HG03575 (cell line): ENCODE results near the gene CYBA.

Experiments
- ATAC-seq: cut with Tn5 transposase; IDR thresholded peaks from one replicate; pipeline ENCODE4 v1.9.1; 2021; ENCODE audit not compliant: unreplicated experiment, insufficient number of reproducible peaks, low FRiP score; ENCODE audit errors: extremely low read depth

CYBA gene

DNA sequence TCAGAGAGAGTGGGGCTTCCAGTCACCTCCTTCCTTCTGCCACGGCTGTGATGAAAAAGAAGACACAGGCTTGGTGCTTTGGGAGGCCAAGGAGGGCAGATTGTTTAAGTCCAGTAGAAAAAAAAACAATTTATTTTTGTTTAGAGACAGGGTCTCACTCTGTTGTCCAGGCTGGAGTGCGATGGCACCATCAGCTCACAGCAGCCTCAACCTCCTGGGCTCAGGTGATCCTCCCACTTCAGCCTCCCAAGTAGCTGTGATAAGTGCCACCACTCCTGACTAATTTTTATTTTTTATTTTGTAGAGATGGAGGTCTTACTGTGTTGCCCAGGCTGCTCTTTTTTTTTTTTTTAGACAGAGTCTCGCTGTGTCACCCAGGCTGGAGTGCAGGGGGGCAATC is 14.7 kb upstream of the CYBA start:
- no peak for ATAC-seq

DNA sequence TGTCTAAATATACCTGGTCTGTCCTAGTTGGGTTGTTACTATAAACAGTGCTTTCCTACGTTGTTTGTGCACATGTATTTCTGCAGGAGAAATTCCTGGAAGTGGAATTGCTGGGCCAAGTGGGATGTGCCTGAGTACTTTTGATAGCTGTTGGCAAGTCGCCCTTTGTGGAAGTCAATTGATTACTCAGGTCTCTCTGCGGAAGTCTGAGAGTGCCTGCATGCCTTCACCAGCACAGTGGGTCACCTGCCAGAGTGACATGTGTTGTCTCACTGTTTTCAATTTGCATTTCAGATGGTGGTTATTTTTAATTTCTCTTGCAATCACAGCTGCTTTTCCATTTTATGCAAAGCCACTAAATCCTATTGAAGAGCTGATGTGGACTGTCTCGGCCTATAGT is 14.3 kb upstream of the CYBA start:
- ATAC-seq: no peak

DNA sequence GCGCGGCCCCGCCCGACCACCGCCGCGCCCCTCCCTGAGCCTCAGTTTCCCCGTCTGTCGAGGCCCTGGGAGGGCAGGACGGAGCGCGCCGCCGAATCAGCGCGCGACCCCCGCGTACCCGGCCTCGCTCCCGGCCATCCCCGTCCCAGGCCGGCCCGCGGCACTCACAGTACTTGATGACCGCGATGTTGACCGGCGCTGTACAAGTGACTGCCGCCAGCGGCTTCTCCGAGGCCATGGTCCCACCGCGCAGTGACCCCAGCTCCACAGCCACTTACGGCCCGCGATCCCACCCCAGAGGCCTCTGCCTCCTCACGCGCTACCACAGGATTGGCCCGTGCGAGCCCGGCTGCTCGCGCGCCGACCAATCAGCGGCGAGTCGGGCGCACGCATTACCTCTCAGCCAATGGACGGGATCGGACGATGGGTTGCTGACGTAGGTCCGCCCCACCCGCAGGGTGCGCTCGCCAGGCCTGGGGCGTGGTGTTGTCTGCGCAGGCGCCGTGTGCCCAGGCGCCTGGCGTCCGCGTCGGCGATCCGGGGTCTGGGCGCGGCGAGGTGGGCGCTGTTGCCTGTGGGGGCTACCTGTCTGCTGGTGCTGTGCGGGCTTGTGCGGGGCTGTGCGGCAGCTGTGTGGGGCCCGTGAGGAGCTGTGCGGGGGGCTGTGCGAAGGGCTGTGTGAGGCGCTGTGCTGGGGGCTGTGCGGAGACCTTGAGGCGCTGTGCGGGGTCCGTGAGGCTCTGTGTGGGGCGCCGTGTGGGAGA is 12.2 kb upstream of the CYBA start, which contains the start of gene MVD:
MVD (minus strand) TSS at position 249 of the 764 bp plus-strand sequence; CDS start at position 238, 11 bp downstream.
- peak; percentile 60 for ATAC-seq

DNA sequence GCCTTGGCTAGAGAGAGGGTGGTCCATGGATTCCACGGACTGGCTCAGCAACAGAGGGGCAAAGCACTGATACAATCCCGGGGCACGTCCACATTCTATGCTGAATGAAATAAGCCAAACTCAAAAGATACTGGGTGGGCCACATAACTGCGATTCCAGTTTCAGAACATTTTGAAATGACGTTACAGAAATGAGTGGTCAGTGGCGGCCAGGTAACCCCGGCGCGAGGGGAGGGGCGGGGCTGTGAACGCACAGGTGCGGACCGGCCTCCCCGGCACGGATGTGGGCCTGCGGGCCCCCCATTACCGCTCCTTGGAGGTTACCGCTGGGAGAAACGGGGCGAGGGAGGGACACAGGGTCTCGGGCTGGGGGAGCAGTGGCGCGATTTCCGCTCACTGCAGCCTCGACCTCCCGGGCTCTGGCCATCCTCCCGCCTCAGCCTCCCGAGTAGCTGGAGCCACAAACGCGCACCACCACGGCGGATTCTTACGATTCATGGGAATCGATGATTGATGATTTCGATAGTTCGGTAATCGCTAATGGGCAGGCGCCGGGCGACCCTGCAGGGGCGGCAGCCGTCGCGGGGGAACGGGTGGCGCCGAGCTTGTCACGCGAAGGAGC is 11.5 kb upstream of the CYBA start:
- ATAC-seq: peak; percentile 12

DNA sequence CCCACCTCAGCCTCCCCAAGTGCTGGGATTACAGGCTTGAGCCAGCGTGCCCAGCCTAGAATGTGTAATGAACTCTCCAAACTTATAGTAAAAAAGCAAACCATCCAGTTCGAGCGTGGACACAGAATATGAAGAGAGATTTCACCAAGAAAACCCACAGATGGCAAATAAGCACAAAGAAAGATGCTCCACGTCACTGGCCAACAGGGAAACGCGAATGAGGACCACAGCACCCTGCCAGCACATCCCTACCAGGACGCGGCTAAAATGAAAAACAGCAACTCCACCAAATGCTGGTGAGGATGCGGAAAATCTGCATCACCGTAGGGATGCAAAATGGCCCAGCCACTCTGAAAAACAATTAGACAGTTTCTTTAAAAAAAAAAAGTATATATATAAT is 10.6 kb upstream of the CYBA start:
- no peak for ATAC-seq

DNA sequence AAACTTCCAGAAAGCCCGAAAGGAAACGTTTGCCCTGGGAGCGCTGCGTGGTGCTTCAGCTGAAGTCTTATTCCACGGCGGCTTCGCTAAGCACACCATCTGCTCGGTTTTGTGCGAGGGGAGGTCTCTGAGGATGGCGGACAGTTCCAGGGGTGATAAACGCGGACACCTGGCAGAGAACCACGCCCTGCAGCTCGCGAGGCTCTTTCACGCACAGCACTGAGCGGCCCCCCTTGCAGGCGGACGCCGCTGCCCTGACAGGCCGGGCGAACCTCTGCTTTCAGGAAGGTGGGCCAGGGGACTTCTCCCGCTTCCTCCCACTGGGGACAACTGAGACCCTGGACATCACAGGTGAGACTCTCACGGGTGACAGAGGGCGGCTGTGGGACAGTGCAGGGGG is 8.3 kb upstream of the CYBA start:
- no peak for ATAC-seq

DNA sequence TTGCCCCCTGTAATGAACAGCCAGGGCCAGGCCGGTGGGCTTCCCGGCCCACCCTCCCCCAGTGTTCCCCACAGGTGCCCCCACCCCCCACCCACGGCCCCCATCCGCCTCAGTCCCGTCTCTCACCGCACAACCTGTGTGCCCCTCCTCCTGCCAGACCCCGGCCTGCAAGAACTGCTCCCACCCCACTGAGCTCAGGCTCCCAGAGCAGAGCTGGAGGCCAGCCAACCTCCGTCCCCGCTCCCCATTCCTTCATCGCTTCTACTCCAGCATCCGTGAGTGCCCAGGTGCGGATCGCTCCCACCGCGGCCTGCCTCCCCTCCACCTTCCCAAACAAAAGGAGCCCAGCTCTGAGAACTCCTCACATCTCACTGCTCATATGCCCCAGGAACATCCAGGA is 7.9 kb upstream of the CYBA start:
- no peak for ATAC-seq

DNA sequence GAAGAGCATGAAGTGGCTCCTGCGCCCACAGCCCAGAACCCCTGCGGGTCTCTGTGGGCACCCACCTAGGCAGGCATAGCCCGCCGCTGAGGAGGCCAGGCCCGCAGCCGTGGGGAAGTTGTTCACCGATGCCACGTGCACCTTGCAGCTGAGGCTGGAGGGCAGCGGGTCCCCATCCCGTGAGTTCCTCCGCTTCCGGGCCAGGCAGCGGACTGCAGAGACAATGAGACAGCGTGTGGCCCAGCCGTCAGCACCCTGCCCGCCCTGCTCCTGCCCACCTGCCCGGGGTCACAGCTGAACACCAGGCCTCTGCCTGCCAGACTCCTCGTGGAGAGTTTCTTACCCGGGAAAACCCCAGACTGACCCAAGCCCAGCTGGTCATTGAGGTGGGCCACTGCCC is 6.5 kb upstream of the CYBA start:
- no peak for ATAC-seq

DNA sequence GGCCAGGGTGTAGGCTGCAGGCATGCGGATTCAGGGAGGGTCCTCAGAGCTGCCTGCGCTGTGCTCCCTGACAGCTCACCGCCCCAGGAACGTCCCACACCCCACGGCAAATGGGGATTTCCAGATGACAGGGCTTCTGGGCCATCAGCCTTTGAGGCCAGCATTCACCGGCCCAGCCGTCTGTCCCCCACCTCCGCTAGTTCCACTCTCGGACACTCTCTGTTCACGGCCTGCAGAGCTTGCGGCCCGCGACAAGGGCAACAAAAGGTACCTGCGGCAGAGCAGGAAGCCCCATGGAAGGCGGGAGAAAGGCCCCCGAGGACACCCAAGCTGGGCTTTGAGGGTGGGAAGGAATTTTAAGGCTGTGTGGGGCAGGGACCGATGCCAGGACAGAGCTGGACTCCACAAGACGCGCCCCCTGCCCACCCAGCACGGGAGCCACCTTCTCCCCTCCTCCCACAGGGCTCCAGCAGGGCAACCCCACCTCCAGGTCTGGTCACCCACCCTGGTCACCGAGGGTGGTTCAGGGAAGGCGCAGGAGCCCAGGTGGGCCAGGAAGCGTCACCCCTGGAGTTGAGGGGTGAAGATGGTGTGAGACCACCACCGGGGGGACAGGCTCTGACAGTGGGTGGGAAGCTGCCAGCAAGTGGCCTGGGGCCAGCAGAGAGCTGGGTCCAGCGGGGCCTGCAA is 5.6 kb upstream of the CYBA start:
- ATAC-seq: no peak

DNA sequence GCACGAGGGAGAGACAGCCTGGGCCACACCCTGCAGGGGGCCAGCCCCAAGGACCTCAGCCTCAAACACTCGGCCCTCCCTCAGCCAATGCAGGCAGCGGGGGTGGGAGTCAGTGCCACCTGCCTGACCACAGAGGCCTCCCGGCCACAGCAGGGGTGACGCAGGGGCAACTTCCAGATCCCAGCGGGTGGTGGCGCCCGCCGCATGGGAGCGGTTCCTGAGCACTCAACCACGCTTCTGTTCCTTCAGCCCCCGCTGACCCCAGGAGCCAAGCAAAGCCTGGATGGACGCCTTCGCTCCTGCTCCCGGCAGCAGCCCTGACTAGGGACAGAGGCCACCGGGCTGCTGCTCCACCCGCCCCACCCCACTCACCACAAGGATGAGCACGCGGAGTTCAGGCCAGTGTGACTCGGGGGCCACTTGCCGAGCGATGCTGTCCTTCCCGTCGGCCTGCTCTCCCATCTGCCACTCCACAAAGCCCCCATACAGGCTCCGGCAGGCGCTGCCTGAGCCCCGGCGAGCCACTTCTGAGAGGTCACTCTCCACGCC is 5.0 kb upstream of the CYBA start:
- no peak for ATAC-seq

DNA sequence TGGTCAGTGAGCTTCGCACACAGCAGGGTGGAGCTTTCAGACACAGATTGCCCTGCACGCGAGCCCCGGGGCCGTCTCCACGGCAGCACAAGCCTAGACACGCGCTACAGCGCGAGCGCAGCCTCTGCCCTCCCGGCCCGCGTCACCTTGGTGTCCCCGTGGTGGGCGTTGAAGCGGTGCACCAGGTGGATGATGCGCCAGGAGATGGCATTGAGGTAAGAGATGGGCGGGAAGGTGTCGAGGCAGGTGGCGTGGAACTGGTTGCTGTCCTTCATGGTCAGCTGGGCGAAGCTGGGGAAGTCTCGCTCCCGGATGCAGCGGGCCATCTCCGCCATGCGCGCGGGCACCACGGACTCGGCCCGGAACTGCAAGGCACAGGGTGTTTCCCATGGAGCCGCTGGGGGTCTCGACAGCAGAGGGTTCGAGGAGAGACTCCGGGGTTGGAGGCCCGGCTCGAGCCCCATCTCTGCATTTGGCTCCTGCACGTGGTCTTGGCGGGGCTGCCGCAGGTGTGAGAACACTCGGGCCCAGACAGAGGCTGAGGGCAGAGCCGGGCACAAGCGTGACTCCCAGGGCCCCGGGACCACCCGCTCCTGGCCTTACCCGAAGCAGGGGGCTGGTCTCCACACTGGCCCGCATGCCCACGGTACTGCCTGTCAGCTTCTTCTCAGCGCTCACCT is 4.3 kb upstream of the CYBA start:
- ATAC-seq: no peak

DNA sequence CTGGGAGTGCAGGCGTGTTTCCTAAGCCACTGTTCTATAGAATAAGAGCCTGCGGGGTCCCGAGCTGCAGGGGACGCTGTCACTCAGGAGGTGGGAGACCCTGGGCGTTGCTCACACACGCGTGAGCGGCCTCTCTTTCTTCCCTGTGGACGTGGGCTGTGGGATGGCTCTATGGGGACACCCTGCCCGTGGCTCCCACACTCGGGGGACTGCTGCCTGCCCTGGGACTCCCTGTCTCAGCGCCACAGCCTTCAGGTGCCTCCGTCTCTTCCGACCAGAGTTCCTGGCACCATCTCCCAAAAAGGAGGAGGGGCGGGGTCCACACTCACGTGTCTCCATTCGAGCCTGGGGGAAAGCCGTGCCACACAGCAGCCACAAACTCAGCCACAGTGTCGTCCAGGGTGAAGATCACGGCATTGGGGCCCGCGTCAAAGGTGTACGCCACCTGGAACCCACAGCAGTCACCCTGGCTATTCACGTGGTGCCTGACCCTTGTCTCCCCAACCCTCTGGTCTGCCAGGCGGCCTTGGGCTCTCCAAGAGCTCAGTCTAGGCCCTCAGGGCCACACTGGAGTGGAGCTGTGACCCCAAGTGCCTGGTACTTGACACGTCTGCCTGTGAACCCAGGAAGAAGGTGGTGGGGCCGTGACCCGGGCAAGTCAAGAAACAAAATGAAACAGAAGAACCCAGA is 3.7 kb upstream of the CYBA start:
- no peak for ATAC-seq

DNA sequence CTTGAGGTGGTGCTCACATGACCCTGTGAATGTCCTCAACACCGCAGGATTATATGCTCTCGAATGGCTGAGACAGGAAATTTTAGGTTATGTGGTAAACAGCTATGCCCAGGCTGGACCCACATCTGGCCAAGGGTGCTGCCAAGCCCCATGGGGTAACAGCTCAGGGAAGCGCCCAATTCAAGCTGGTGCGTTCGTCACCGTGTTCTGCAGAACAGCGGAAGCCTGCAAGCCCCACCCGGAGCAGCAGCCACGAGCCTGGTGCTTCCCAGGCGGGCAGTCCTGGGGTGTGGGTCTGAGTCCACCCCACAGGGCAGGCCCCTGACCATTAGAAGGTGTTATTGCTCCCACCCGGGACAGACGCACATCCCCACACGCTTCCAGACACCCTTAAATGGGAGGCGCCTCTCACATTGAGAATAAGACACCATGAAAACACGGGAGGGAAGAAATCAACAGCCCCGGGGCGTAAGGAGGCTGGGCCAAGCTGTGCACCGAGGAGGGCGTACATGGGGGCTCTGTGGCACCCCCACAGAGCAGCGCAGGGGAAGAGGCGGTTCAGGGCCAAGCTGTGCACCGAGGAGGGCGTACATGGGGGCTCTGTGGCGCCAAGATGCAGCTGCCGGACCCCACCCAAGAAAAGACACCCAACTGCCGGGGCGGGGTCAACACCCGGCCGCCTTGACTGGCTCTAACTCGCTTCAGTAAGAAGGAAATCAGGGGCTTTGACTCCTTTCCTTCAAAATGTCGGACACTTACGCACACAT is 2.9 kb upstream of the CYBA start:
- no peak for ATAC-seq

DNA sequence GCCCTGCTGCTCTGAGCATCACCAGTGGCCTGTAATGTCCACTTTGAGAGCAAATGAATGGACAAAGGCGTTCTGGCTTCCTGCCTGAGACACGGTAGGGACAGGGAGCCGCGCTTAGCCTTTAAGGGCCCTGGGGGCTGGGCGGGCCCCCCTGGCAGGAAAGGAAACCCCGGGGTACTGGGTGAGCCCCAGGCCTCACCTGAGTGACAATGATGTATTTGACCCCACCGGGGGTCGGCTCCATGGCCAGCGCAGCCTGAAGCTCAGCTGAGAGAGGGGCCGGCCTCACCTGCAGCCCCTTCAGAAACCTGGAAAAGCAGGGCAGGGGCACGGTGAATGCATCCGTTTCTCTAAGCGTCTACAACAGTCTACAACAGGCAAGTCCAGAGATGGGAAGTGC is 2.2 kb upstream of the CYBA start:
- no peak for ATAC-seq

DNA sequence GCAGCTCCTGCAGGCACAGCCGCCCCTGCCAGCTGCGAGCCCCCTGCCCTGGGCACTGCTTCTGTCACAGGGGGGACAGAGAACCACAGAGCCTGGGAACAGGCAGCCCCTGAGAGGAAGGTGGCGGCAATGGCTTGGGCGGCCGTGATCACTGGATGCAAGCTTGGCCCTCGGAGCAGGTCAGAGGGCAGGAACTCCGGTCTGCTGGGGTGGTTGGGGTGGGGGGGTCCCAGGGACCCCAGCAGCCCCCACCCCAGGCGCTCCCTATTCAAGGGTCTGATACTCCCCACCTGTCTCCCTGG is 1.9 kb upstream of the CYBA start:
- ATAC-seq: no peak

DNA sequence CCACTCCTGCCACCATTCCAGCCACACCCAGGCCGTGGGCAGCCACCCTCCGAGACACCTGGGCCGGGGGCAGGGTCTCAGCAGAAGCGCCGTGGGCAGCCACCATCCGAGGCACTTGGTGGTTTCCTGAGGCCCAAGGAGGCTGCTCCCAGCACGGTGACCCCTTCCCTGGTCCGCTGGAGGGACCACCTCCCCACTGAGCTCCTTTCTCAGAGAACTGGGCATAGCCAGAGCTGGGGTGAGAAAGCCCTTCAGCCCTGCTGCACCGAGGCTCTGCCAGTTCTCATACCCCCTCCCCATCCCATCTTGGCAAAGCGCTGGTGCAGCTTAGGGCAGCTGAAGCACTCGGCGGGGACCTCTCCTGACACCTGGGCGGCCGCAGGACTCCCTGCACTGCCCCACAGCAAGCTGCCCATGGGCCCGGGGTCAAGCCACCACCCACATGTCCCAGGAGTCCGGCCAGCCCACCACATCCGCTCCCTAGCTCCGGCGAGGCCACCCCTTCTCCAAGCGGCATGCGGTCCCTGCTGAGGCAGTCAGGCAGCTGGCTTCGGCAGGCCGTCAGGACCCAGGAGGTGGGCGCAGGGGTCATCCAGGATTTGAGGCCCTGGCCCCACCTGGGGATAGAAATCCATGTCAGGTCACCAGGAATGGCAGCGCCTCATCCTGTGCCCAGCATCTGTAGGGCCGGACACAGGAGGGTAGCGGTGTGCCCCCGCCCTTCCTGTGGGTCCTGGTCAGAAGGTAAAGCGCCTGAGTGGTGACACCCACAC is 1.3 kb upstream of the CYBA start:
- ATAC-seq: no peak

DNA sequence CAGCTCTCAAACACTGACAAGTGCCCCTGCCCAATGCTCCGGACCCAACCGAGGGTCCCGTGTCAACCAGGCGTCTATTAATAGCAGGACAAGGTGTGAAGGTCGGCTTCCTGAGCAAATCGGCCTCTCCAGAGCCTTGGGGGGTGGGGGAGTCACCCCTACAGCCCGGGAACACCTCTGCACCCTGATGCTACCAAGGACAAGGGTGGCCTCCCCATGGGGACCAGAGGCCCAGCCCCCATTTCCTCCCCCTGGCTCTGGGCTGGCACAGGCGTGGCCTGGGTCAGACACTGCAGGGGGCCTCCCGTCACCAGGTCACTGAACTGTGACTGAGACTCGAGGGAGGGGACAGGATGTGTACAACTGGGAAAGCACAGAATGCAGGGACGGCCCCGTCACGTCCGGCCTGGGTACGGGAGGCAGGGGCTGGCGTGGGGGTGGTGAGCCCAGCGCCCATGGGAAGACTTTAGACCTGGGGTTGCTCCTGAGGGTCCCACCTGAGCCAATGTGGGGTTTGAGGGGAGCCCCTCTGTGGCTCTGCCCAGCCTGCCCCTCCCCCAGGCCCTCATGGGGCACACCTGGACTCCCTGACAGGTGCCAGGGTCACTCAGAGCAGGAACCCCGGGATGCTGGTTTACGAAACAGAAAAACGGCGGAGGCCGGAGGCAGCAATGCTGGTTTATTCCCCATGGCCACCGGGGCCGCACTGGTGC is 579 bp upstream of the CYBA start:
- peak; percentile 46 for ATAC-seq
